ENCODE data around the gene HSD17B1. TPM values are rescaled to one million over a fixed set of nuclear protein-coding genes. Genes with fewer than 3 reads are reported as not detected.

Gene HSD17B1
- total RNA-seq, 2 donors from 2014 or later = 1.3 to 1.8 TPM

GRCh38 chr17:42568341-42569111, 15.8 kb downstream of the HSD17B1 start:
- Mint-ChIP-seq H3K36me3 (ENCODE audit: insufficient read depth in 2 of 2) (peaks cover 8 to 24% of the 10 kb centered on the region in 2 donors), H3K4me1 (ENCODE audit: low read depth) (peaks cover 50% of the 10 kb centered on the region), H3K9me3 (no peaks in the 10 kb centered on the region)

GRCh38 chr17:42571435-42572225, 18.9 kb downstream of the HSD17B1 start:
- H3K9me3 Mint-ChIP-seq = no peaks in the 10 kb centered on the region
- H3K36me3 Mint-ChIP-seq (ENCODE audit: insufficient read depth in 2 of 2) = peaks cover 15 to 35% of the 10 kb centered on the region in 2 donors
- no peak for ATAC-seq (replicated peaks in 1 of 2)
- peak overlapping the region; percentile 80 for H3K27ac Mint-ChIP-seq
- no peak for DNase-seq
- no peaks in the 10 kb centered on the region for H3K27me3 Mint-ChIP-seq (ENCODE audit: low read depth)
- no peak overlapping the region for H3K4me3 Mint-ChIP-seq
- H3K4me1 Mint-ChIP-seq (ENCODE audit: low read depth) = peaks cover 57% of the 10 kb centered on the region

More at GRCh38 chr17:42568341-42569111, 15.8 kb downstream of the HSD17B1 start:
- no peak for DNase-seq
- H3K27ac Mint-ChIP-seq = peak overlapping the region; percentile 50
- peak overlapping the region; percentile 55 to 97 for H3K4me3 Mint-ChIP-seq
- ATAC-seq (replicated peaks in 1 of 2) = no peak
- no peaks in the 10 kb centered on the region for H3K27me3 Mint-ChIP-seq (ENCODE audit: low read depth)

- Mint-ChIP-seq H3K27me3 (ENCODE audit: low read depth) (no peaks in the 10 kb centered on the region), H3K4me1 (ENCODE audit: low read depth) (peaks cover 57% of the 10 kb centered on the region), H3K9me3 (no peaks in the 10 kb centered on the region), H3K4me3 (no peak overlapping the region), H3K36me3 (ENCODE audit: insufficient read depth in 2 of 2) (peaks cover 17 to 37% of the 10 kb centered on the region in 2 donors), H3K27ac (peak overlapping the region; percentile 99)
- ATAC-seq (replicated peaks in 1 of 2) (no peak), DNase-seq (no peak)
Measured at GRCh38 chr17:42573095-42573494, 20.4 kb downstream of the HSD17B1 start.

GRCh38 chr17:42574463-42574862, 21.7 kb downstream of the HSD17B1 start:
- no peak overlapping the region for H3K27ac Mint-ChIP-seq
- H3K4me1 Mint-ChIP-seq (ENCODE audit: low read depth) = peaks cover 58% of the 10 kb centered on the region
- H3K4me3 Mint-ChIP-seq = no peak overlapping the region
- ATAC-seq (replicated peaks in 1 of 2) = no peak
- DNase-seq = no peak
- no peaks in the 10 kb centered on the region for H3K9me3 Mint-ChIP-seq
- peaks cover 15 to 34% of the 10 kb centered on the region in 2 donors for H3K36me3 Mint-ChIP-seq (ENCODE audit: insufficient read depth in 2 of 2)
- H3K27me3 Mint-ChIP-seq (ENCODE audit: low read depth) = no peaks in the 10 kb centered on the region

- DNase-seq (no peak), ATAC-seq (replicated peaks in 1 of 2) (peak; percentile 3 to 5)
- peak overlapping the region; percentile 86 for H3K27ac Mint-ChIP-seq
- H3K4me3 Mint-ChIP-seq = peak overlapping the region; percentile 92 to 96
- H3K36me3 Mint-ChIP-seq (ENCODE audit: insufficient read depth in 2 of 2) = peaks cover 15 to 25% of the 10 kb centered on the region in 2 donors
- H3K27me3 Mint-ChIP-seq (ENCODE audit: low read depth) = no peaks in the 10 kb centered on the region
- peaks cover 56% of the 10 kb centered on the region for H3K4me1 Mint-ChIP-seq (ENCODE audit: low read depth)
- H3K9me3 Mint-ChIP-seq = no peaks in the 10 kb centered on the region
Measured at GRCh38 chr17:42577140-42577531, 24.4 kb downstream of the HSD17B1 start.

GRCh38 chr17:42577532-42578281, 25.0 kb downstream of the HSD17B1 start, which contains the start of gene PSMC3IP:
TSS of gene PSMC3IP (minus strand) at chr17:42577729. CDS start at chr17:42577686, 43 bp downstream.
- H3K36me3 Mint-ChIP-seq (ENCODE audit: insufficient read depth in 2 of 2) = peaks cover 15 to 24% of the 10 kb centered on the region in 2 donors
- H3K27me3 Mint-ChIP-seq (ENCODE audit: low read depth) = no peaks in the 10 kb centered on the region
- peak within 1 kb of the TSS; percentile 92 to 96 for H3K4me3 Mint-ChIP-seq
- peak; percentile 96 to 97 for DNase-seq
- H3K27ac Mint-ChIP-seq = peak within 1 kb of the TSS; percentile 97
- H3K9me3 Mint-ChIP-seq = no peaks in the 10 kb centered on the region
- ATAC-seq (replicated peaks in 1 of 2) = peak; percentile 95 to 97
- H3K4me1 Mint-ChIP-seq (ENCODE audit: low read depth) = peaks cover 55% of the 10 kb centered on the region

- Mint-ChIP-seq H3K36me3 (ENCODE audit: insufficient read depth in 2 of 2) (peaks cover 12 to 23% of the 10 kb centered on the region in 2 donors), H3K27ac (peak overlapping the region; percentile 97), H3K27me3 (ENCODE audit: low read depth) (no peaks in the 10 kb centered on the region), H3K4me3 (peak overlapping the region; percentile 92 to 96), H3K4me1 (ENCODE audit: low read depth) (peaks cover 48% of the 10 kb centered on the region), H3K9me3 (no peaks in the 10 kb centered on the region)
- DNase-seq = peak; percentile 74 to 75
- peak; percentile 35 to 38 for ATAC-seq (replicated peaks in 1 of 2)
Measured at GRCh38 chr17:42578282-42578869, 25.7 kb downstream of the HSD17B1 start.

GRCh38 chr17:42579794-42580551, 27.2 kb downstream of the HSD17B1 start:
- peak overlapping the region; percentile 5 for H3K27ac Mint-ChIP-seq
- ATAC-seq (replicated peaks in 1 of 2) (no peak), DNase-seq (no peak)
- H3K27me3 Mint-ChIP-seq (ENCODE audit: low read depth) = no peaks in the 10 kb centered on the region
- H3K4me3 Mint-ChIP-seq = peak overlapping the region in 1 of 2 donors; percentile 23
- H3K4me1 Mint-ChIP-seq (ENCODE audit: low read depth) = peaks cover 37% of the 10 kb centered on the region
- H3K9me3 Mint-ChIP-seq = no peaks in the 10 kb centered on the region
- H3K36me3 Mint-ChIP-seq (ENCODE audit: insufficient read depth in 2 of 2) = peaks cover 12 to 18% of the 10 kb centered on the region in 2 donors

GRCh38 chr17:42581744-42582270, 29.1 kb downstream of the HSD17B1 start:
- H3K36me3 Mint-ChIP-seq (ENCODE audit: insufficient read depth in 2 of 2) = peaks cover 6 to 7% of the 10 kb centered on the region in 2 donors
- H3K27me3 Mint-ChIP-seq (ENCODE audit: low read depth) = no peaks in the 10 kb centered on the region
- H3K4me1 Mint-ChIP-seq (ENCODE audit: low read depth) = peaks cover 21% of the 10 kb centered on the region
- no peak overlapping the region for H3K27ac Mint-ChIP-seq
- no peak overlapping the region for H3K4me3 Mint-ChIP-seq
- H3K9me3 Mint-ChIP-seq = no peaks in the 10 kb centered on the region
- DNase-seq (no peak), ATAC-seq (replicated peaks in 1 of 2) (no peak)

- Mint-ChIP-seq H3K9me3 (no peaks in the 10 kb centered on the region), H3K27me3 (ENCODE audit: low read depth) (no peaks in the 10 kb centered on the region), H3K4me3 (no peak overlapping the region), H3K4me1 (ENCODE audit: low read depth) (peaks cover under 1% of the 10 kb centered on the region), H3K27ac (no peak overlapping the region), H3K36me3 (ENCODE audit: insufficient read depth in 2 of 2) (peaks cover 9 to 15% of the 10 kb centered on the region in 2 donors)
- ATAC-seq (replicated peaks in 1 of 2) (no peak), DNase-seq (no peak)
Measured at GRCh38 chr17:42584880-42585279, 32.2 kb downstream of the HSD17B1 start.

- no peaks in the 10 kb centered on the region for H3K27me3 Mint-ChIP-seq (ENCODE audit: low read depth)
- no peak overlapping the region for H3K27ac Mint-ChIP-seq
- H3K9me3 Mint-ChIP-seq = no peaks in the 10 kb centered on the region
- DNase-seq (no peak), ATAC-seq (replicated peaks in 1 of 2) (no peak)
- H3K4me3 Mint-ChIP-seq = no peak overlapping the region
- peaks cover 9 to 15% of the 10 kb centered on the region in 2 donors for H3K36me3 Mint-ChIP-seq (ENCODE audit: insufficient read depth in 2 of 2)
- H3K4me1 Mint-ChIP-seq (ENCODE audit: low read depth) = no peaks in the 10 kb centered on the region
Measured at GRCh38 chr17:42585353-42585752, 32.6 kb downstream of the HSD17B1 start.
